H1 (cell line): Measurements from ENCODE around the gene PCBP4. TPM values are rescaled to one million over a fixed set of nuclear protein-coding genes. Genes with fewer than 3 reads are reported as not detected.

Source experiments
- CHD1 ChIP-seq: IDR thresholded peaks from 2 replicates; pipeline ENCODE4 v1.6.1; 2012; ENCODE audit warnings: low read depth, low read length, improper control_type of control experiment
- E2F6 ChIP-seq: IDR thresholded peaks from 2 replicates; pipeline ENCODE4 v1.6.1; 2012; ENCODE audit warnings: inconsistent platforms
- HDAC2 ChIP-seq, 2 experiments: fragments of 300-600 bp in 1 of 2; sonication (generic) in 1 of 2; IDR thresholded peaks; 2 replicates each; pipeline ENCODE4 v1.6.1; 2011 to 2012; ENCODE audit warnings: low read depth in 2 of 2, low read length in 2 of 2, mild to moderate bottlenecking in 2 of 2, moderate library complexity in 2 of 2, borderline replicate concordance in 1 of 2, inconsistent platforms in 1 of 2
- POLR2A ChIP-seq, 2 experiments: IDR thresholded peaks; 1 replicate in 1 of 2; 2 replicates in 1 of 2; pipeline ENCODE4 v1.6.1; 2011; ENCODE audit warnings: low read depth in 2 of 2, low read length in 2 of 2, mild to moderate bottlenecking in 2 of 2; ENCODE audit errors: control extremely low read depth in 1 of 2
- RFX5 ChIP-seq: IDR thresholded peaks from 2 replicates; pipeline ENCODE4 v1.6.1; 2011; ENCODE audit warnings: low read depth, low read length, improper control_type of control experiment, borderline replicate concordance
- SIX5 ChIP-seq: IDR thresholded peaks from 2 replicates; pipeline ENCODE4 v1.6.1; 2011; ENCODE audit warnings: mild to moderate bottlenecking, low read depth, low read length
- SP2 ChIP-seq: IDR thresholded peaks from 2 replicates; pipeline ENCODE4 v1.6.1; 2012; ENCODE audit warnings: mild to moderate bottlenecking, low read length, inconsistent platforms
- polyA plus RNA-seq, 7 experiments: library from polyadenylated mRNA; depleted of rRNA in 3 of 7; stranded (reverse) in 5 of 7; unstranded in 2 of 7; fragments of >200 nt in 5 of 7; fragments of 200-250 nt in 2 of 7; gene quantifications; 1 replicate in 5 of 7; 2 replicates in 1 of 7; 4 replicates in 1 of 7; pipeline versions ENCODE4 v1.2.1 to v1.2.3, GENCODE V29; 2011 to 2013; ENCODE audit warnings: missing spikeins in 2 of 7, mixed read lengths in 2 of 7
- total RNA-seq: library from RNA; stranded (reverse); fragmentation: NEBNext Ultra II Directional; extraction: Animal tissue kit (Norgen Biotek cat#: 25700); gene quantifications from 2 replicates; pipeline ENCODE4 v1.2.1, GENCODE V29; 2021

PCBP4 gene
- total and polyA plus RNA-seq, 2 of the 8 experiments (the other 6 are each of a cell fraction or from before 2014, with no cell fraction given), result 16.4 to 34.1 TPM

GRCh38 chr3:51957520-51958205 is 9.6 kb downstream of the PCBP4 start (continued):
- no peak for TF ChIP-seq E2F6
- TF ChIP-seq SIX5, result no peak
- TF ChIP-seq POLR2A (IDR thresholded peaks at IDR 0.05; ENCODE audit: control extremely low read depth in 1 of 2, low read depth in 2 of 2, low read length in 2 of 2), result no peak
- no peak for TF ChIP-seq SP2
- no peak for TF ChIP-seq HDAC2 (IDR thresholded peaks at IDR 0.05; ENCODE audit: borderline replicate concordance in 1 of 2, low read depth in 2 of 2, low read length in 2 of 2)
- TF ChIP-seq CHD1, result no peak
- no peak for TF ChIP-seq RFX5
